BJ (cell line): Measurements from ENCODE around the gene TMEM135. TPM values are rescaled to one million over a fixed set of nuclear protein-coding genes. Genes with fewer than 3 reads are reported as not detected.

ENCODE experiments used
- CTCF ChIA-PET: fragments of 350-600 bp; formaldehyde crosslinking; extraction: SDS; loops from one replicate; lab custom pipeline; 2021; ENCODE audit warnings: antibody characterized with exemption, inconsistent platforms; lab: Yijun Ruan, JAX
- POLR2A ChIA-PET: fragments of 300-600 bp; sonication (Branson Sonifier 250); formaldehyde crosslinking; extraction: SDS; loops from one replicate; lab custom pipeline; 2021; ENCODE audit warnings: antibody characterized with exemption; lab: Charles Lee
- DNase-seq: peaks from one replicate; pipeline ENCODE4 v3.0.0-alpha.2; 2011; ENCODE audit warnings: low read depth
- H3K27me3 ChIP-seq: 2 replicates; pipeline ENCODE4 v1.6.0; 2011; ENCODE audit warnings: low read length; ENCODE audit not compliant: control insufficient read depth, insufficient read depth
- H3K36me3 ChIP-seq: 2 replicates; pipeline ENCODE4 v1.5.1; 2011; ENCODE audit warnings: low read length; ENCODE audit not compliant: control insufficient read depth, insufficient read depth
- H3K4me3 ChIP-seq: 2 replicates; pipeline ENCODE4 v1.5.1; 2011; ENCODE audit warnings: low read depth, mild to moderate bottlenecking, control low read depth, low read length
- CTCF ChIP-seq: IDR thresholded peaks from 2 replicates; pipeline ENCODE4 v1.5.1; 2011; ENCODE audit warnings: low read depth, mild to moderate bottlenecking, control low read depth, inconsistent platforms, low read length, moderate library complexity; ENCODE audit not compliant: insufficient read depth
- polyA plus RNA-seq: library from polyadenylated mRNA; depleted of rRNA; stranded (reverse); fragments of >200 nt; gene quantifications from 2 replicates; pipeline ENCODE4 v1.2.3, GENCODE V29; 2011

TMEM135 gene
- polyA plus RNA-seq, 1 experiment, result 4.6 TPM

- TF ChIP-seq CTCF, result no peak
- Histone ChIP-seq H3K27me3 (no peaks in the 10 kb centered on the region), H3K36me3 (no peaks in the 10 kb centered on the region), H3K4me3 (no peak overlapping the region)
- DNase-seq, result no peak
- ChIA-PET CTCF (no interaction called here), POLR2A (no interaction called here)
Measured at GRCh38 chr11:87203907-87204602, 166.3 kb downstream of the TMEM135 start.

GRCh38 chr11:87212891-87213290 lies 175.2 kb downstream of the TMEM135 start:
- CTCF ChIA-PET, result interaction anchor here (0.8 kb wide), 1 partner anchor 11 kb away, joined by 3 read pairs; no protein-coding TSS in a partner anchor
- H3K27me3 ChIP-seq, result no peaks in the 10 kb centered on the region
- POLR2A ChIA-PET, result no interaction called here
- no peaks in the 10 kb centered on the region for H3K36me3 ChIP-seq
- no peak for TF ChIP-seq CTCF
- DNase-seq, result no peak
- H3K4me3 ChIP-seq, result no peak overlapping the region

GRCh38 chr11:87213444-87213843 lies 175.7 kb downstream of the TMEM135 start:
- H3K36me3 ChIP-seq, result no peaks in the 10 kb centered on the region
- no peak for DNase-seq
- no peak overlapping the region for H3K4me3 ChIP-seq
- POLR2A ChIA-PET, result no interaction called here
- CTCF ChIA-PET, result interaction anchor here (0.8 kb wide), 1 partner anchor 11 kb away, joined by 3 read pairs; no protein-coding TSS in a partner anchor
- no peak for TF ChIP-seq CTCF
- no peaks in the 10 kb centered on the region for H3K27me3 ChIP-seq

GRCh38 chr11:87215236-87215635 lies 177.5 kb downstream of the TMEM135 start:
- H3K4me3 ChIP-seq, result no peak overlapping the region
- no peaks in the 10 kb centered on the region for H3K36me3 ChIP-seq
- ChIA-PET POLR2A (no interaction called here), CTCF (no interaction called here)
- DNase-seq, result no peak
- TF ChIP-seq CTCF, result no peak
- no peaks in the 10 kb centered on the region for H3K27me3 ChIP-seq

GRCh38 chr11:87219266-87219665 lies 181.5 kb downstream of the TMEM135 start:
- TF ChIP-seq CTCF, result no peak
- H3K36me3 ChIP-seq, result no peaks in the 10 kb centered on the region
- ChIA-PET POLR2A (no interaction called here), CTCF (no interaction called here)
- H3K4me3 ChIP-seq, result no peak overlapping the region
- H3K27me3 ChIP-seq, result no peaks in the 10 kb centered on the region
- DNase-seq, result no peak
